ENCODE measurements around the gene CDH4.

CDH4 gene

DNA sequence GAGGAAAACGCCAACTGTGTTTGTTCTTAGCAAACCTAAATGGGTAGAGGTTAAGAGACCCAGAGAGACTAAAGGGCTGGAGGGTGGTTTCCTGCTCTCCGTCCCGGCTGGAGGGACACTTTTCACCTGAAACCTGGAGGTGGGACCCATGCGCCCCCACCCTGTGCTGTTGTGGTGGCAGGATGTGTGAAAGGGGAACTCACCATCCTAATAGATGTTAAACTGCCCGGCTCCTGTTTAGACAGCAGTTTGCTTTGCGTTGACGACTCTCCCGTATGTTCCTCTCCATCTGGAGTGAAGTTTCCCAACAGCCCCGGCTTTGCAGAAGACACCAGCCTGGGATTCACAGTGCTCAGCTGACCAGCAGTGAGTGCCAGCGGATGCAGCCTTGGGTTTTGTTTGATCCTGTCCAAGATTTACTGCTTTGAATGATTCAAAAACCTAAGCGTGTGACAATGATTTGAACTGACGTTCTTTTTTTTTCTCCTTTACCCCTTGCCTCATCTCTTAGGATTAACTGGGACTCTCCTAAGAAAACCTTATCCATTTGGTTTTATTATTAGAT is 66.0 kb downstream of the CDH4 start:
- DNase-seq (ENCODE audit: low read depth): no peak
- no peak overlapping the region for H3K4me3 ChIP-seq (ENCODE audit: low read depth, low read length)
- TF ChIP-seq, protein P1, sequence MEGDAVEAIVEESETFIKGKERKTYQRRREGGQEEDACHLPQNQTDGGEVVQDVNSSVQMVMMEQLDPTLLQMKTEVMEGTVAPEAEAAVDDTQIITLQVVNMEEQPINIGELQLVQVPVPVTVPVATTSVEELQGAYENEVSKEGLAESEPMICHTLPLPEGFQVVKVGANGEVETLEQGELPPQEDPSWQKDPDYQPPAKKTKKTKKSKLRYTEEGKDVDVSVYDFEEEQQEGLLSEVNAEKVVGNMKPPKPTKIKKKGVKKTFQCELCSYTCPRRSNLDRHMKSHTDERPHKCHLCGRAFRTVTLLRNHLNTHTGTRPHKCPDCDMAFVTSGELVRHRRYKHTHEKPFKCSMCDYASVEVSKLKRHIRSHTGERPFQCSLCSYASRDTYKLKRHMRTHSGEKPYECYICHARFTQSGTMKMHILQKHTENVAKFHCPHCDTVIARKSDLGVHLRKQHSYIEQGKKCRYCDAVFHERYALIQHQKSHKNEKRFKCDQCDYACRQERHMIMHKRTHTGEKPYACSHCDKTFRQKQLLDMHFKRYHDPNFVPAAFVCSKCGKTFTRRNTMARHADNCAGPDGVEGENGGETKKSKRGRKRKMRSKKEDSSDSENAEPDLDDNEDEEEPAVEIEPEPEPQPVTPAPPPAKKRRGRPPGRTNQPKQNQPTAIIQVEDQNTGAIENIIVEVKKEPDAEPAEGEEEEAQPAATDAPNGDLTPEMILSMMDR (IDR thresholded peaks at IDR 0.05; ENCODE audit: control insufficient read depth, extremely low read depth, insufficient read depth): no peak

DNA sequence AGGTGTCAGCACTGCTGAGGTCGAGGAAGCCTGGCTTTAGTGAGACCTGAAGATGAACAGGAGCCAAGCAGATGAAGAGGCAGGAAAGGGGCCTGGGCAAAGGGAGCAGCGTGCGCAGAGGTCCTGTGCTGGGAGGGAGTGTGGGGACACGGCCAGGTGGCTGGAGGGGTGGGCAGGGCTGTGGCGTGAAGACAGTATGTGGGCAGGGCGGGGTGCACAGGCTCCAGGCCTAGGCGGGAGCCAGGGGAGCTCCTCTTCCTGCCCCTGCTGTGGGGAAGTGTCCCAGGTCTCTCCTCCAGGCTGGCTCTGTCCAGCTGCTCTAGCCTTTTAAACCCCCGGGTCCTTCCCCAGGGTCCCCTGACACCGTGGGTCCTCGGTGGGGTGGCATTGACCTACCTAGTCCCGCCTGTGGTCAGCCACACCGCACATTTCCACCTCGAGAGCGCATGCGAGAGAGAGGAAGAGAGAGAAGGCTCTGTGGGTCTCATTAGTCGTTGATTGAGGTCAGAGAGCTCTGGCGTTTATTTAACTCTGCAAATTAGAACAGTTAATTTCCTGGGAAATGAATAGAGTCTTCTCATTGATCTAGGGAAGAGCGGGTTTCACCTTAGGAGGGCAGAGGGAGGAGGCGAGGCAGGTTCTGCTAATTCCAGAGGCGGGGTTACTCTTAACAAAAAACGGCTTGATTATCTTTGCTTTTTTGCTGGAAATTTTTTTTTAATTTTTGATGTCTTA is 68.8 kb downstream of the CDH4 start:
- no peak for DNase-seq (ENCODE audit: low read depth)
- H3K4me3 ChIP-seq (ENCODE audit: low read depth, low read length): no peak overlapping the region
- TF ChIP-seq, protein P1 (IDR thresholded peaks at IDR 0.05; ENCODE audit: control insufficient read depth, extremely low read depth, insufficient read depth): no peak

DNA sequence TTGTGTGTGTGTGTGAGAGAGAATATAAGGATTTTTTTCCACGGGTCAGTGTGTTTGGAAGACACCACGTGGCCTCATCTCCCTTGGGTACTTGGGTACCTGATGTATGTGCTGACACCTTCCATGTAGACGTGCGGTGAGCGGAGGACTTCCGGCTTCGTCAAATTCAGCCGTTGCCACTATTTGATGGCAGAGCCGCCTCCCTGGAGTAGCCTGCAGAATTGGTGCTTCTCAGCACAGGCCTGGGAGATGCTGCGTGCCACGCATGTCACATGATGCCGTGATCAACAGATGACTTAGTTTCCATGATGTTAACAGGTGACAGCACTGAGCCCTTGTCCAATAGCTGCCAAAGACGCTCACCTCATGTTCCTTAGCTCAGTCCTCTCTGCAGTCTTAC is 69.4 kb downstream of the CDH4 start:
- DNase-seq (ENCODE audit: low read depth): no peak
- TF ChIP-seq, protein P1 (IDR thresholded peaks at IDR 0.05; ENCODE audit: control insufficient read depth, extremely low read depth, insufficient read depth): no peak
- no peak overlapping the region for H3K4me3 ChIP-seq (ENCODE audit: low read depth, low read length)

DNA sequence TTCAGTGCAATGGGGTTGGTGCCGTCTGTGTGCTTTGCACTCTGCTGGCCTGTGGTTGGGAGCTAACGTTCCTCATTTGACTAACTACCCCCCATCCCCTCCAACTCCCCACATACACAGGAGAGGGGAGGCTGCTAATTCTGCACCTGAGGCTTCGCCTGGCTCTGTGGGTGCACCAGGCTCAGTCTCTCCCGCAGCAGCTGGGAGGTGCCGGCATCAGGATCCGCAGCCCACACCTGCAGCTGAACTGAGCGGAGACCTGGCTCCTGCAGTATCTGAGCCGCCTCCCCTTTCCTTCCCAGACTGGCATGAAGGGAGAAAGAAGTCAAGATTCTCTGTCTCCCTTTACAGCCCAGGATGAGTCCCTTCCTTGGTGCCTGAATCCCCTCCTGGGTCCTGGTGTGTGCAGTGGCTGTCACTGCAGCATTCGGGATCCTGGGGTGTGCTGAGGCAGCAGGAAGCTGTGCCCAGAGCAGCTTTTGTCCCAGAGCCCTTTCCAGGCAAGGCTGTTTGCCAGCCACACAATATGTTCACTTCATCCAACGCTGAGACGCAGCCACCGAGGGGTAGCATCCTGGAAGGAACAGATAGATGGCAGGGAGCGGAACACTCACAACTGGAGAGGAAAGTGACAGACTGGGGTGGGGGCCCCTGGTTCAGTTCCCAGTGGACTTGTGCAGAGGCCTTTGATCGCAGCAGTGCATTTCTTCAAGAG is 70.2 kb downstream of the CDH4 start:
- TF ChIP-seq, protein P1 (IDR thresholded peaks at IDR 0.05; ENCODE audit: control insufficient read depth, extremely low read depth, insufficient read depth): no peak
- no peak overlapping the region for H3K4me3 ChIP-seq (ENCODE audit: low read depth, low read length)
- no peak for DNase-seq (ENCODE audit: low read depth)

DNA sequence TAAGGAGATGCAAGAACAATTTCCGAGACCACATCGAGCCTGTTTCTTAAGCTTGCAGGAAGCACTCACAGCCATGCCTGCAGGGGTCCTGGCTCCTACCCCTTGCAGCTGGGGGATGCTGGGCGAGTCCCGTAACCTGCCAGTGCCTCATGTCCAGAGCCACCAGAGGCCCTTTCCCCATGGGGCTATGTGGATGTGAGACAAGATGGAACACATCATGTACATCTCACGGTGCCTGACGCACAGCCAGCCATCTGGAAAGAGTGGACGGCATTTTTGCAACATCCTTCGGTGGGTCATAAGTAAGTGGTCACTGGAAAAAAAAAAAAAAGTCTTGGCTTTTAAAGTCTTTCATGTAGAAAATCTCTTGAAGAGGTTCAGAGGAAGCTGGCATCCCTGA is 72.8 kb downstream of the CDH4 start:
- no peak for DNase-seq (ENCODE audit: low read depth)
- TF ChIP-seq, protein P1 (IDR thresholded peaks at IDR 0.05; ENCODE audit: control insufficient read depth, extremely low read depth, insufficient read depth): no peak
- no peak overlapping the region for H3K4me3 ChIP-seq (ENCODE audit: low read depth, low read length)

DNA sequence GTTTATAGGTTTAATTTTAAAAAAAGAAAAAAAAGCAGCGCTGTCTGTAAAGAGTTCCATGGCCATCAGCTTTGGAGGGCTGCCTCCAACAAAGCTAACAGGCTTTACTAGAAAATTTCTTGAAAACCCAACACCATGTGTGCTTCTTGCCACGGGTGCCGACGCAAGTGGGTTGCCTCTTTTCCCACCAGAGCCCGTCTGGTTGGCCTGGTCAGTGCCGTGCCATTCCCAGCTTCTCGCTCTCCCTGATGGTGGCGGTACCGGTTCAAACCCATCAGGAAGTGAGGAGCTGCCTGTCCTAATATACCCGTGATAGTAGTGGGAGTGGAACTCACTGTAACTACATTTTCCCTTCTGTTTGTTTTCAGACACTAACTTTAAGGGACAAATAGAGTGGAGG is 73.7 kb downstream of the CDH4 start:
- TF ChIP-seq, protein P1 (IDR thresholded peaks at IDR 0.05; ENCODE audit: control insufficient read depth, extremely low read depth, insufficient read depth): no peak
- H3K4me3 ChIP-seq (ENCODE audit: low read depth, low read length): no peak overlapping the region
- no peak for DNase-seq (ENCODE audit: low read depth)

Data from LNCaP clone FGC (cell line).